ENCODE results near the gene ROR1.

- no peak for TF ChIP-seq CTCF (IDR thresholded peaks at IDR 0.05; ENCODE audit: low read length)
- TF ChIP-seq EZH2phosphoT487 (IDR thresholded peaks at IDR 0.05; ENCODE audit: low read length), result no peak
These were observed 51.3 kb downstream of the ROR1 start for GRCh38 chr1:63825111-63825510.
